Measurements from ENCODE around the gene ITPA.

The ITPA gene

GRCh38 chr20:3239026-3239866 lies 29.9 kb downstream of the ITPA start, which contains the start of gene SLC4A11:
SLC4A11 (minus strand) TSS chr20:3239190; CDS start chr20:3239137, 53 bp downstream.
- Histone ChIP-seq H3K4me3 (peak within 1 kb of the TSS; percentile 77), H3K27ac (no peak within 1 kb of the TSS)
- no peak for DNase-seq (ENCODE audit: low spot score)
- TF ChIP-seq, protein P1, sequence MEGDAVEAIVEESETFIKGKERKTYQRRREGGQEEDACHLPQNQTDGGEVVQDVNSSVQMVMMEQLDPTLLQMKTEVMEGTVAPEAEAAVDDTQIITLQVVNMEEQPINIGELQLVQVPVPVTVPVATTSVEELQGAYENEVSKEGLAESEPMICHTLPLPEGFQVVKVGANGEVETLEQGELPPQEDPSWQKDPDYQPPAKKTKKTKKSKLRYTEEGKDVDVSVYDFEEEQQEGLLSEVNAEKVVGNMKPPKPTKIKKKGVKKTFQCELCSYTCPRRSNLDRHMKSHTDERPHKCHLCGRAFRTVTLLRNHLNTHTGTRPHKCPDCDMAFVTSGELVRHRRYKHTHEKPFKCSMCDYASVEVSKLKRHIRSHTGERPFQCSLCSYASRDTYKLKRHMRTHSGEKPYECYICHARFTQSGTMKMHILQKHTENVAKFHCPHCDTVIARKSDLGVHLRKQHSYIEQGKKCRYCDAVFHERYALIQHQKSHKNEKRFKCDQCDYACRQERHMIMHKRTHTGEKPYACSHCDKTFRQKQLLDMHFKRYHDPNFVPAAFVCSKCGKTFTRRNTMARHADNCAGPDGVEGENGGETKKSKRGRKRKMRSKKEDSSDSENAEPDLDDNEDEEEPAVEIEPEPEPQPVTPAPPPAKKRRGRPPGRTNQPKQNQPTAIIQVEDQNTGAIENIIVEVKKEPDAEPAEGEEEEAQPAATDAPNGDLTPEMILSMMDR (IDR thresholded peaks at IDR 0.05) = no peak

GRCh38 chr20:3239867-3240775 lies 30.8 kb downstream of the ITPA start:
- H3K4me3 ChIP-seq = peak overlapping the region; percentile 77
- TF ChIP-seq, protein P1 (IDR thresholded peaks at IDR 0.05) = no peak
- no peak for DNase-seq (ENCODE audit: low spot score)
- no peak overlapping the region for H3K27ac ChIP-seq

- TF ChIP-seq, protein P1 (IDR thresholded peaks at IDR 0.05) = no peak
- H3K4me3 ChIP-seq = no peak overlapping the region
- H3K27ac ChIP-seq = no peak overlapping the region
- no peak for DNase-seq (ENCODE audit: low spot score)
Measured at GRCh38 chr20:3240776-3241363, 31.6 kb downstream of the ITPA start.

GRCh38 chr20:3242172-3242692 lies 32.9 kb downstream of the ITPA start:
- no peak overlapping the region for H3K4me3 ChIP-seq
- DNase-seq (ENCODE audit: low spot score) = no peak
- H3K27ac ChIP-seq = no peak overlapping the region
- TF ChIP-seq, protein P1 (IDR thresholded peaks at IDR 0.05) = no peak

GRCh38 chr20:3243718-3244358 lies 34.5 kb downstream of the ITPA start:
- TF ChIP-seq, protein P1 (IDR thresholded peaks at IDR 0.05) = no peak
- DNase-seq (ENCODE audit: low spot score) = no peak
- Histone ChIP-seq H3K4me3 (no peak overlapping the region), H3K27ac (no peak overlapping the region)

DNA sequence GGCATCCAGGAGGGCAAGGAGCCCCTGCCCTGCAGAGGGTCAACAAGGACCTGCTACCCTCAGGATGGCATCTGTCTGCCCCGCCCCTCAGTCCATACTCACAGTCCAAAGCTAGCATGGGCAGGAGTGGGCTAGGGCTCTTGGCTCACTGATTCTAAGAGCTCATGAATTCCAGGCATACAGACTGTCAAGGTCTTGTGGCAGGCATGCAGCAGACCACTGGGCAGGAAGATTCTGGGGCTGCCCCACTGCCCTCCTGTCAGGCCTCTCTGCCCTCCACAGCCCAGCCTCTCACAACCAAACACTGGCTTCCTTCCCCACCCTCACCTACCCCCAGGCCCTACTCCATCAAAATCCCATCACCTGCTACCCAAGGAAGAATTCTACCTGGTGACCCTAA lies 35.3 kb downstream of the ITPA start:
- TF ChIP-seq, protein P1 (IDR thresholded peaks at IDR 0.05) = no peak
- no peak overlapping the region for H3K27ac ChIP-seq
- DNase-seq (ENCODE audit: low spot score) = no peak

More for the DNA sequence above, 35.3 kb downstream of the ITPA start:
- no peak overlapping the region for H3K4me3 ChIP-seq

Data from coronary artery (tissue), 2 donors.